Body of pancreas (tissue), 4 donors: Measurements from ENCODE around the gene ZNF576. TPM values are rescaled to one million over a fixed set of nuclear protein-coding genes. Genes with fewer than 3 reads are reported as not detected.

Experiments
- ATAC-seq: fragments of 150-250 bp; one replicate; pipeline ENCODE4 v1.9.1; 2016
- DNase-seq, 4 donors: peaks; one replicate each; pipeline ENCODE4 v3.0.0-alpha.2; 2019
- H3K27ac ChIP-seq, 4 donors: fragments of 200-600 bp; sonication (generic); 1 replicate in 3 of 4; 2 replicates in 1 of 4; pipeline versions ENCODE4 v1.5.1 to v1.6.1; 2016 to 2019; ENCODE audit warnings: mild to moderate bottlenecking in 1 of 4, mixed read lengths in 1 of 4, moderate library complexity in 1 of 4
- H3K27me3 ChIP-seq, 2 donors: fragments of 200-600 bp; sonication (generic); one replicate each; pipeline ENCODE4 v1.6.0; 2016; ENCODE audit warnings: mild to moderate bottlenecking in 1 of 2
- H3K36me3 ChIP-seq, 2 donors: fragments of 200-600 bp; sonication (generic); replicated peaks in 1 of 2; 2 replicates each; pipeline ENCODE4 v1.5.1; 2016; ENCODE audit warnings: low read depth in 2 of 2; ENCODE audit not compliant: insufficient read depth in 1 of 2
- H3K4me1 ChIP-seq: fragments of 200-600 bp; sonication (generic); one replicate; pipeline ENCODE4 v1.6.0; 2016
- H3K4me3 ChIP-seq, 2 donors: fragments of 200-600 bp; sonication (generic); 1 replicate in 1 of 2; 2 replicates in 1 of 2; pipeline ENCODE4 v1.5.1; 2016 to 2019
- H3K9me3 ChIP-seq, 3 donors: fragments of 200-600 bp; sonication (generic); 1 replicate in 2 of 3; 2 replicates in 1 of 3; pipeline ENCODE4 v1.5.1; 2016
- POLR2A ChIP-seq, 3 donors: fragments of 450-650 bp; IDR thresholded peaks; one replicate each; pipeline ENCODE4 v1.6.1; 2016; ENCODE audit warnings: antibody characterized with exemption in 3 of 3, mild to moderate bottlenecking in 2 of 3
- WGBS, 2 donors: methylation state at CpG; one replicate each; pipeline ENCODE4 v1.1.5; 2017; 5-methylcytosine and 5-hydroxymethylcytosine counted together
- intact Hi-C: fragments of 100-400 bp; cut with DNase I; formaldehyde crosslinking; loops from one replicate; pipeline ENCODE4 v1.15.1; 2023
- total RNA-seq, 2 donors: library from RNA; depleted of rRNA; stranded (reverse); fragments of >200 nt; gene quantifications; one replicate each; pipeline ENCODE4 v1.1.0, GENCODE V29; 2016
- TF ChIP-seq, protein P1 (sequence below), 7 experiments: fragments of 450-650 bp in 4 of 7; fragments of 200-600 bp in 3 of 7; sonication (generic) in 3 of 7; IDR thresholded peaks; one replicate each; pipeline ENCODE4 v1.5.1; 2016 to 2019; ENCODE audit warnings: antibody characterized with exemption in 7 of 7

The ZNF576 gene
- total RNA-seq, 2 donors from 2014 or later, result 4.6 to 8.6 TPM

DNA sequence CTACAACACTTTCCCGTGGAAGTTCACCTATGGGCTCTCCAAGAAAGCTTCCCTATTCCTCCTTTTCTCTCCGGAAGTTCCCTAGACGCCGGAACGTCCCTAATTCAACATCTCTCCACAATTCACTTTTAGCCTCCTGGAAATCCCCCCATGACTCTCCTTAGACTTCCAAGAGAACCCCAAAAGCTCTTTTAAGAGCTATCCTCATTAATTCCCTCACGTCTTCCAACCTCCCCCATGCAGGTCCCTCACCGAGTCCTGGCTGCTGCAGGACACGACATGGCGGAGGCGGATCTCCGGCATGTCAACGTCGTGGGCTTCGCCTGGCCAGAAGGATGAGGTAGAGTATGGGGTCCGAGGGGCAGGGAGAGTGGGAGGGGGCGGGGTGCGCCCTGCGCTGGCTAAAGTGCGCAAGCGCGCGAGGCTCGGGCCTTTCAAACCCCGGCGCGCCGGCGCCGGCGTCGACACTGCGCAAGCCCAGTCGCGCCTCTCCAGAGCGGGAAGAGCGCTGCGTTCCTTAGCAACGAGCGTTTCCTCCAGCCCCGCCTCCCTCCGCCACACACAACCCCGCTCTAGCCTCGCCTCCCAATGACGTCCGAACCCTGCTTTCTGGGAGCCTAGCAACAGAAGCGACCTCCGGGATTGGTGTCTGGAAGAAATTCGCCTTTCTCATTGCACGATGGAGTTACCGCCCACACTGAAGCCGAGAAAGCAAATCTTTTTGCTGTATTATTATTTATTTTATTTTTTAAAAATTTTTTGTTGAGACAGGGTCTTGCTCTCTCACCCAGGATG is 21.0 kb upstream of the ZNF576 start, which contains the start of the genes PINLYP and XRCC1:
Gene PINLYP, plus strand, starts transcription at position 646 of the 795 bp plus-strand sequence. CDS start 1,391 bp downstream, outside the sequence.
Gene XRCC1, minus strand, starts transcription at position 372 of the 795 bp plus-strand sequence. Its CDS starts 69 bp downstream, at position 303.
- no peaks in the 10 kb centered on the region for H3K9me3 ChIP-seq
- peak in 2 of 3 donors; percentile 67 to 68 for TF ChIP-seq POLR2A (IDR thresholded peaks at IDR 0.05)
- TF ChIP-seq, protein P1, sequence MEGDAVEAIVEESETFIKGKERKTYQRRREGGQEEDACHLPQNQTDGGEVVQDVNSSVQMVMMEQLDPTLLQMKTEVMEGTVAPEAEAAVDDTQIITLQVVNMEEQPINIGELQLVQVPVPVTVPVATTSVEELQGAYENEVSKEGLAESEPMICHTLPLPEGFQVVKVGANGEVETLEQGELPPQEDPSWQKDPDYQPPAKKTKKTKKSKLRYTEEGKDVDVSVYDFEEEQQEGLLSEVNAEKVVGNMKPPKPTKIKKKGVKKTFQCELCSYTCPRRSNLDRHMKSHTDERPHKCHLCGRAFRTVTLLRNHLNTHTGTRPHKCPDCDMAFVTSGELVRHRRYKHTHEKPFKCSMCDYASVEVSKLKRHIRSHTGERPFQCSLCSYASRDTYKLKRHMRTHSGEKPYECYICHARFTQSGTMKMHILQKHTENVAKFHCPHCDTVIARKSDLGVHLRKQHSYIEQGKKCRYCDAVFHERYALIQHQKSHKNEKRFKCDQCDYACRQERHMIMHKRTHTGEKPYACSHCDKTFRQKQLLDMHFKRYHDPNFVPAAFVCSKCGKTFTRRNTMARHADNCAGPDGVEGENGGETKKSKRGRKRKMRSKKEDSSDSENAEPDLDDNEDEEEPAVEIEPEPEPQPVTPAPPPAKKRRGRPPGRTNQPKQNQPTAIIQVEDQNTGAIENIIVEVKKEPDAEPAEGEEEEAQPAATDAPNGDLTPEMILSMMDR (IDR thresholded peaks at IDR 0.05), result peak in 1 of 7 experiments; percentile 4
- H3K4me1 ChIP-seq, result peaks cover 12% of the 10 kb centered on the region
- H3K27ac ChIP-seq, result peak within 1 kb of the TSS in 3 of 4 donors; percentile 66 to 91 (median 84)
- no peaks in the 10 kb centered on the region for H3K27me3 ChIP-seq
- H3K4me3 ChIP-seq, result peak within 1 kb of the TSS; percentile 30 to 66
- no peaks in the 10 kb centered on the region for H3K36me3 ChIP-seq
- DNase-seq, result peak; percentile 98 to 99 (median 98)
- peak; percentile 100 for ATAC-seq
- WGBS, 2 donors, result 0% methylated on average over 16 to 51 of the region's 51 CpGs
- intact Hi-C loops, result no loop called here

DNA sequence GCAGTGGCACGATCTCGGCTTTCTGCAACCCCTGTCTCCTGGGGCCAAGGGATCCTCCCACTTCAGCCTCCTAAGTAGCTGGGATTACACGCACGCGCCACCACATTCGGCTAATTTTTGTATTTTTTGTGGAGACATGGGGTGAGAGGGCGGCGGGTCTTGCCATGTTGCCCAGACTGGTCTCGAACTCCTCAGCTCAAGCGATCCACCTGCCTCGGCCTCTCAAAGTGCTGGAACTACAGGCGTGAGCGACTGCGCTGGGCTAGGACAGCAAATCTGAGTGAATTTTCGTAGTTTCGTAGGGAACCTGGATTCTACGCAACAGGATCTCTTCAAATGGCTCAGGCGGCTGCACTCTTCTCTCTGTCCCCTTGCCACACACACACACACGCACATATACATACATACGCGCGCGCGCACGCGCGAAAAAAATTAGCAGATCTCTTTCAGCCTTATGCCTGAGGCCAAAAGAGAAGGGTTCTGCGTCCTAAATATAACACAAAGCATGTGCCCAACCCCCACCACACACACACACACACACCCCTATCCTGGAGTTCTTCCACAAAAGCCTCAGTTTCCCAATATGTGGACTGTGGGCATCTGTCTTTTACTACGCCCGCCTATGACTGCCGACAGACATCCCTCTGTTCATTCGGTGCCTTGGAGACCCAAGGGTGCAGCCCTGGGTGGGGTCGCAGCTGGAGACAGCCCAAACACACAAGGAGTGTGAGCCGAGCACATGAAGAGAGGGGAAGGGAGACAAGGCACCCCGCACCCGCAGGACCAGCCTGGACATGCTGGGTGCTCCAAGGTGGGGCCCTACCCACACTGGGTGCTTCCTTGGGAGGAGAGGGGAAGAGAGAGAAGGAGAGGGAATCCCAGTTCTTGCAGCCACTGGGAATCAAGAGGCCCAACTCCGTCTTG is 20.2 kb upstream of the ZNF576 start:
- intact Hi-C loops, result no loop called here
- WGBS, 2 donors, result 59 to 69% methylated on average over 37 of the region's 37 CpGs
- Histone ChIP-seq H3K27me3 (no peaks in the 10 kb centered on the region), H3K36me3 (no peaks in the 10 kb centered on the region), H3K9me3 (no peaks in the 10 kb centered on the region), H3K4me3 (no peak overlapping the region), H3K4me1 (peaks cover 12% of the 10 kb centered on the region), H3K27ac (peak overlapping the region in 3 of 4 donors; percentile 66 to 84 (median 76))
- no peak for ATAC-seq
- DNase-seq, result no peak
- TF ChIP-seq POLR2A (IDR thresholded peaks at IDR 0.05), result no peak
- TF ChIP-seq, protein P1 (IDR thresholded peaks at IDR 0.05), result no peak

DNA sequence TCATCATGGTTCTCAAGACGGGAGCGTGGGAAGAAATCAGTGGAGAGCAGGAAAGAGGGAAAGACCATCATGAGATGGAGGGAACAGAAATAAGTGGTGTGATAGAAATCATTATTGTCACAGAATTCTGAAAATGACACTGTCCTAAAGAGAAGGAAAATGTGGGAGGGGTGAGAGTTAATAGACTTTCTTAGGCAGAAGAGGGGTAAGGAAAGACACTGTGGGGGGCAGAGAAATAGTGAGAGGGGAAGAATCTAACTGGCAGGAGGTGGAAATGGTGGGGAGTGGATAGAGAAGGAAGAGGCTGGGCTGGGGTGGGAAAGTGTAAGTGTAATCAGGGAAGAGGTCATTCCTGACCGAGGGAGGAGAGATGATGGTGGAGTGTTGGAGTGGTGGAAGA is 17.6 kb upstream of the ZNF576 start:
- H3K36me3 ChIP-seq, result no peaks in the 10 kb centered on the region
- 58 to 65% methylated on average over 3 of the region's 3 CpGs for WGBS, 2 donors
- peaks cover 12% of the 10 kb centered on the region for H3K4me1 ChIP-seq
- no peak for DNase-seq
- no peak overlapping the region for H3K4me3 ChIP-seq
- no peaks in the 10 kb centered on the region for H3K9me3 ChIP-seq
- intact Hi-C loops, result no loop called here
- H3K27me3 ChIP-seq, result no peaks in the 10 kb centered on the region
- H3K27ac ChIP-seq, result no peak overlapping the region
- no peak for TF ChIP-seq POLR2A (IDR thresholded peaks at IDR 0.05)
- TF ChIP-seq, protein P1 (IDR thresholded peaks at IDR 0.05), result no peak
- no peak for ATAC-seq

DNA sequence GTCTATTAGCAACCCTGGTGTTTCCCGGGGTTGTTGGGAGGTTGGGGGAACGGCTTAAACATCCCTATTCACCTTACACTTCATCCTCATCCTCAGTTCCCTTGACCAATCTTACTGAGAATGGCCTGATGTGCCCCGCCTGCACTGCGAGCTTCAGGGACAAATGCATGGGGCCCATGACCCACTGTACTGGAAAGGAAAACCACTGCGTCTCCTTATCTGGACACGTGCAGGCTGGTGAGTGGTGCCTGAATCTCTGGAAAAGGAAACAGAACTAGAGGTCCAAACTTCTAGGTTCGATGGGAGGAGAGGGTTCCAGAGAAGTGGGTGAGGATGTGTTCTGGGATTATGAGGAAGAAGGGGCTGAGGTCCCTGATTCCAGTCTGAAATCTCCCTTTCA is 14.9 kb upstream of the ZNF576 start:
- WGBS, 2 donors, result 67 to 69% methylated on average over 6 to 7 of the region's 7 CpGs
- Histone ChIP-seq H3K4me3 (no peak overlapping the region), H3K27me3 (no peaks in the 10 kb centered on the region)

More for the DNA sequence above, 14.9 kb upstream of the ZNF576 start:
- ATAC-seq, result no peak
- Histone ChIP-seq H3K4me1 (peaks cover 7% of the 10 kb centered on the region), H3K36me3 (no peaks in the 10 kb centered on the region), H3K27ac (no peak overlapping the region), H3K9me3 (no peaks in the 10 kb centered on the region)
- TF ChIP-seq POLR2A (IDR thresholded peaks at IDR 0.05), result no peak
- TF ChIP-seq, protein P1 (IDR thresholded peaks at IDR 0.05), result no peak
- intact Hi-C loops, result no loop called here
- DNase-seq, result no peak
